NB4 (cell line): ENCODE data around the gene CCSER1.

Experiments used
- DNase-seq: peaks from one replicate; pipeline ENCODE4 v3.0.0; 2010; ENCODE audit warnings: low read depth
- H3K4me3 ChIP-seq: one replicate; pipeline ENCODE4 v1.5.1; 2011; ENCODE audit warnings: mild to moderate bottlenecking, low read depth, low read length, moderate library complexity
- MYC ChIP-seq: IDR thresholded peaks from 2 replicates; pipeline ENCODE4 v1.6.1; 2011; ENCODE audit warnings: low read depth, low read length
- POLR2A ChIP-seq: IDR thresholded peaks from 2 replicates; pipeline ENCODE4 v1.6.1; 2011; ENCODE audit warnings: mild to moderate bottlenecking; ENCODE audit not compliant: insufficient read length; ENCODE audit errors: extremely low read depth
- TF ChIP-seq, protein P1 (sequence below): IDR thresholded peaks from 2 replicates; pipeline ENCODE4 v1.6.1; 2011; ENCODE audit warnings: low read depth, low read length
- TF ChIP-seq, protein P2 (sequence below): IDR thresholded peaks from one replicate; pipeline ENCODE4 v1.5.1; 2012; ENCODE audit warnings: low read depth, low read length

The CCSER1 gene

DNA sequence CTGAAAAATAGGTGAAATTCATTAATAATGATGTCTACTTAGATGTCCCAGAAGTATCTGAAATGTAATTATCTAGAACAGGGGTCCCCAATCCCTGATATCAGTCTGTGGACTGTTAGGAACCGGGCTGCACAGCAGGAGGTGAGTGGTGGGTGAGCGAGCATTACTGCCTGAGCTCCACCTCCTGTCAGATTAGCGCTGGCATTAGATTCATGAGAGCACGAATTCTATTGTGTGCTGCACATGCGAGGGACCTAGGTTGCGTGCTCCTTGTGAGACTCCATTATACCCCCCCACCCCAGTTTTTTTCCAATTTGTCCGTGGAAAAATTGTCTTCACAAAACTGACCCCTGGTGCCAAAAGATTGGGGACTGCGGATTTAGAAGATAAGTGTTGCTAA is 458.8 kb downstream of the CCSER1 start:
- no peak for DNase-seq
- H3K4me3 ChIP-seq = no peak overlapping the region
- TF ChIP-seq, protein P1, sequence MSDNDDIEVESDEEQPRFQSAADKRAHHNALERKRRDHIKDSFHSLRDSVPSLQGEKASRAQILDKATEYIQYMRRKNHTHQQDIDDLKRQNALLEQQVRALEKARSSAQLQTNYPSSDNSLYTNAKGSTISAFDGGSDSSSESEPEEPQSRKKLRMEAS = no peak
- TF ChIP-seq POLR2A (no peak), MYC (no peak)
- TF ChIP-seq, protein P2, sequence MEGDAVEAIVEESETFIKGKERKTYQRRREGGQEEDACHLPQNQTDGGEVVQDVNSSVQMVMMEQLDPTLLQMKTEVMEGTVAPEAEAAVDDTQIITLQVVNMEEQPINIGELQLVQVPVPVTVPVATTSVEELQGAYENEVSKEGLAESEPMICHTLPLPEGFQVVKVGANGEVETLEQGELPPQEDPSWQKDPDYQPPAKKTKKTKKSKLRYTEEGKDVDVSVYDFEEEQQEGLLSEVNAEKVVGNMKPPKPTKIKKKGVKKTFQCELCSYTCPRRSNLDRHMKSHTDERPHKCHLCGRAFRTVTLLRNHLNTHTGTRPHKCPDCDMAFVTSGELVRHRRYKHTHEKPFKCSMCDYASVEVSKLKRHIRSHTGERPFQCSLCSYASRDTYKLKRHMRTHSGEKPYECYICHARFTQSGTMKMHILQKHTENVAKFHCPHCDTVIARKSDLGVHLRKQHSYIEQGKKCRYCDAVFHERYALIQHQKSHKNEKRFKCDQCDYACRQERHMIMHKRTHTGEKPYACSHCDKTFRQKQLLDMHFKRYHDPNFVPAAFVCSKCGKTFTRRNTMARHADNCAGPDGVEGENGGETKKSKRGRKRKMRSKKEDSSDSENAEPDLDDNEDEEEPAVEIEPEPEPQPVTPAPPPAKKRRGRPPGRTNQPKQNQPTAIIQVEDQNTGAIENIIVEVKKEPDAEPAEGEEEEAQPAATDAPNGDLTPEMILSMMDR = no peak

DNA sequence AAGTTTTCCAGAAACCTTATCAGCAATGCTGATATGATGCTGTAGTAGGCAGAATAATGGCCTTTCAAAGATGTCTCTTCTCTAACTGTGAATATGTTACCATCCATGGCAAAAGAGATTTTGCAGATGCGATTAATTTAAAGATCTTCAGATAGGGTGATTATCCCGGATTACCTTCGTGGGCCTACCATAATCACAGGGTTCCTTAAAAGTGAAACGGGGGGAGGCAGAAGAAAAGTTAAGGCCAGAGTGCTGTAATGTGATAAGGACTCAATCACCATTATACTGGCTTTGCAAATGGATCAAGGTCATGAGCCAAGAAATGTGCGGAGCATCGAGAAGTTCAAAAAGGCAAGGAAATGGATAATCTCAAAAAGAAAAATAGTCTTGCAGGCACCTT is 459.6 kb downstream of the CCSER1 start:
- no peak overlapping the region for H3K4me3 ChIP-seq
- no peak for DNase-seq
- no peak for TF ChIP-seq MYC
- TF ChIP-seq, protein P2 = no peak
- TF ChIP-seq, protein P1 = no peak
- no peak for TF ChIP-seq POLR2A

DNA sequence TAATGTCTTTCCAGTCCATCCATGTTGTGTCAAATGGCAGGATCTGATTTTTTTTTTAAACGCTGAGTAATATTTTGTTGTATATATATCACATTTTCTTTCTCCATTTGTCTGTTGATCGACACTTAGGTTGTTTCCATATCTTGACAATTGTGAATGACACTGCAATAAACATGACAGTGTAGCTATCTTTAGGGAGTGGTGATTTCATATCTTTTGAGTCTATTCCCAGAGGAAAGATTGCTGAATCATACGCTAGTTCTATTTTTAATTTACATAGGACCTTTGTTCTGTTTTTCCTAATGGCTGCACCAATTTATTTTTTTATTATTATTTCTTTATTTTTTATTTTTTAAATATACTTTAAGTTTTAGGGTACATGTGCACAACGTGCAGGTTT is 470.7 kb downstream of the CCSER1 start:
- TF ChIP-seq POLR2A (no peak), MYC (no peak)
- TF ChIP-seq, protein P1 = no peak
- TF ChIP-seq, protein P2 = no peak
- H3K4me3 ChIP-seq = no peak overlapping the region
- no peak for DNase-seq

DNA sequence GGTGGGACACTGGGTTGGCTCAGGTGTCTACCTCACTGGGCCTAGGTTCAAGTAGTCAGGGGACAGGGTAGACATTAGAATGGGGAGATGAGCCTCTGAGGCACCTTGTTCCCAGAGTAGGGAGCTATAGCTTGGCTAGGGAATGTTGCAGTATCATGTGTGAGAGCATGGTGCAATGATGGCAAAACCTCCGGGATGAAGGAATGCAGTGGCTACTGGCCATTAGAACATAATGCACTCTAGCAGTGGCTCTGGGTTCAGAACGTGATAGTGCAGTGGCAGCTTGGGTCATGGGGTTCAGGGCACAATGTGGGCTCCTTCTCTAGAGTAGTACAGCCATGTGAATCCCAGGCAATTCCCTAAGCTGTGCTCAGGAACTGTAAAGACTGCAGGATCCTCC is 471.5 kb downstream of the CCSER1 start:
- no peak for DNase-seq
- TF ChIP-seq MYC (no peak), POLR2A (no peak)
- TF ChIP-seq, protein P2 = no peak
- TF ChIP-seq, protein P1 = no peak
- H3K4me3 ChIP-seq = no peak overlapping the region

DNA sequence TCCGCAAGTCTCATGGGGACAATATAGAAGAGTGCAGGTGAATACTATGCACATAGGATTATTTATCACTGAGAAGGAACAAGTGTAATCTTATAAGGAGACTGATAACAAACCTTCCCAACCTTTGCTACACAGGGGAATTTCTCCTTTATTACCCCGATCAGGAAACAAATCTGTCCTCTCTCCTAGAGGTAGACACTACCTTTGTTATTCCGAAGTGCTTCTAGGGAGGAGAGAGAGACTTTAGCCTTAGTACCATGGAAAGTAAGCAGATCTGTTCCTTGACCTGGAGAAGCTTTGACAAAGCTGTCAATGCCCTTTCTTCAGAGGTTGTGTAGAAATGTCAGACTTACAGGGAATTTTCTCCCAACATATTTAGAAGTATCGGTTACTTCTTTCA is 475.5 kb downstream of the CCSER1 start:
- no peak for DNase-seq
- no peak overlapping the region for H3K4me3 ChIP-seq
- TF ChIP-seq, protein P2 = no peak
- no peak for TF ChIP-seq MYC

DNA sequence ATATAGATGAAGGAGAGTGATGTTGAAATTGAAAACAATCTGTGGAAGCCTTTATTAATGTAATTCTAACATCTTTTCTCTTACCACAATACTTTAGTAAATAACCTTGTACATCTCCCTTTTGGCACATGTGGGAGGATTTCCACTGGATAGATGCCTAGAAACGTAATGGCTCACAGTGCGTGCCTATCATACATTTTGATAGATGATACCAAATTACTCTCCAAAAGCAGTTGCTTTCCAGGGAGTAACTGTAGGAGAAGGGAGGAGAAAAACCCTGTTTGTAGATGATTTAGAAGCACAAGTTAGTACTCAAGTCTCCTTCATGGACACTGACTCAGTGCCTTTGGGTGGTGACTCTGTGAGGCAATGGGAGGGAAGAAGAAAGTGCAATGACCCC is 476.3 kb downstream of the CCSER1 start:
- no peak for DNase-seq
- no peak overlapping the region for H3K4me3 ChIP-seq
- TF ChIP-seq MYC (no peak), POLR2A (no peak)
- TF ChIP-seq, protein P2 = no peak
- TF ChIP-seq, protein P1 = no peak
